ENCODE data around the gene RBM15.

RBM15 gene

GRCh38 chr1:110370827-110371226 lies 31.6 kb downstream of the RBM15 start:
- Histone ChIP-seq H3K4me3 (no peak overlapping the region), H3K27ac (no peak overlapping the region)
- TF ChIP-seq CTCF (IDR thresholded peaks at IDR 0.05): no peak
- no peak for DNase-seq (ENCODE audit: low spot score)

DNA sequence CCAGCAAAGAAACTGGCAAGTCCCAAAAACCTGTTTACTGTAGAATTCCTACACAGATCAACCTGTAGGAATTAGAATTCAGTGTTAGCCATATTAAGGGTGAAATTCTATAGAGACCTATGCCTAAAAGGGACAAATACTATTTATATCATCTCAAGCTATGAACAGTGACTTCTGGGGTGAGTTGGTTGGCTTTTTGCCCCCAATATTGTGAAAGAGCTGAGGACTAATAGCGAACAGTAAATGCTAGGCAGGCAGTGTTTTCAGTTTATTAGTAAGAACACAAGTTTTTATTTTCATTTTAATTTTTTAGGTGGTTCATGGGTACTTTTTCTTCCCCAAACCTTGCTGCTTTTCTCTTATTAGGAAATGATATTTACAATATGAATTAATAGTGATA lies 36.3 kb downstream of the RBM15 start:
- H3K27ac ChIP-seq: no peak overlapping the region
- no peak overlapping the region for H3K4me3 ChIP-seq
- DNase-seq (ENCODE audit: low spot score): no peak
- no peak for TF ChIP-seq CTCF (IDR thresholded peaks at IDR 0.05)

DNA sequence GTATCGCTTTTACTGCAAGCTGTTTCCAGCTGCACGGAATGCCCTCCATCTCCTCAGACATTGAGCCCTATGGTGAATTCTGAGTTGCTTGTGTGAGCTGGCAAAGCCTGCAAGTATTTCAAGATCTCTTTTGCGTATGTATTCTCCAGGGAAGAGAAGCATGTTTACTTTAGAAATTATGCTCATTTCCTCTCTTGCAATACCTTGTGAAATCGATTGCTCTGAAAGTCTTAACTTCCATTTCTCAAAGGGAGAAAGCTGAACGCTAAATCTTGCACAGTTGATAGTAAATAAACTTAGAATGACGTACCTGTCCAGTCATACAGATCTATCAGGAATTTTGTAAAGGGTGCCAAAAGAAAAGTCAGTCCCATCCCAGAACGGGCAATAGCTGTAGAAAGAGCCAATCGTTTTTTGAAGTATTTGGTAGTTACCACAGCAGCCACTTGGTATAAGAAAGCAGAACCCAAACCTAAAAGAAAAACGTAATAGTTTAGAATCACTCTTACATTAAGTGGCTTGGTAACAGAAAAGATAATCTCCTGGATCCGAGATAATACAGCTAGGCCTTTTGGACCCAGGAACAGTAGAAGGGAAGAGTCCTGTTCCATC lies 41.6 kb downstream of the RBM15 start:
- no peak for DNase-seq (ENCODE audit: low spot score)
- TF ChIP-seq CTCF (IDR thresholded peaks at IDR 0.05): no peak
- H3K27ac ChIP-seq: peak overlapping the region in 1 of 2 donors; percentile 25
- no peak overlapping the region for H3K4me3 ChIP-seq

DNA sequence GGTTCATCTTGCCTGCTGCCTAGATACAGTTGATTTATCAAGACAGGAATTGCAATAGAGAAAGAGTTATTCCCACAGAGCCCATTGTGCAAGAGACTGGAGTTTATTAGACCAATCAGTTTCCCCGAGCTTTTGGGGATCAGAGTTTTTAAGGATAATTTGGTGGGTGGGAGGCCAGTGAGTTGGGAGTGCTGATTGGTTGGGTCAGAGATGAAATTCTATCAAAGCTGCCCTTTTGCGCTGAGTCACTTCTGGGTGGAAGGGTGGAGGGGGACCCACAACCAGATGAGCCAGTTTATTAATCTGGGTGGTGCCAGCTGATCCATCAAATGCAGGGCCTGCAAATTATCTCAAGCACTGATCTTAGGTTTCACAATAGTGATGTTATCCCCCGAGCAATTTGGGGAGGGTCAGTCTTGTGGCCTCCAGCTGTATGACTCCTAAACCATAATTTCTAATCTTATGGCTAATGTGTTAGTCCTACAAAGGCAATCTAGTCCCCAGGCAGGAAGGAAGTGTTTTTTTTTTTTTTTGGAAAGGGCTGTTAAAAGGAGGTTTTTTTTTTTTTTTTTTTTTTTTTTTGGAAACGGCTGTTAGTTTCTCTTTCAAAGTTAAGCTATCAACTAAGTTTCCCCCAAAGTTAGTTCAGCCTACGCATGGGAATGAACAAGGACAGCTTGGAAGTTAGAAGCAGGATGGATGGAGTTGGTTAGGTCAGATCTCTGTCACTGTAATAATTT lies 44.2 kb downstream of the RBM15 start:
- DNase-seq (ENCODE audit: low spot score): no peak

GRCh38 chr1:110384581-110385321 lies 45.6 kb downstream of the RBM15 start:
- no peak for DNase-seq (ENCODE audit: low spot score)
- Histone ChIP-seq H3K27ac (no peak overlapping the region), H3K4me3 (no peak overlapping the region)
- no peak for TF ChIP-seq CTCF (IDR thresholded peaks at IDR 0.05)

More for the DNA sequence above, 44.2 kb downstream of the RBM15 start:
- H3K4me3 ChIP-seq: no peak overlapping the region
- no peak for TF ChIP-seq CTCF (IDR thresholded peaks at IDR 0.05)
- H3K27ac ChIP-seq: peak overlapping the region in 1 of 2 donors; percentile 59

GRCh38 chr1:110385369-110385768 lies 46.2 kb downstream of the RBM15 start:
- no peak overlapping the region for H3K27ac ChIP-seq
- TF ChIP-seq CTCF (IDR thresholded peaks at IDR 0.05): no peak

More at GRCh38 chr1:110385369-110385768, 46.2 kb downstream of the RBM15 start:
- DNase-seq (ENCODE audit: low spot score): no peak
- H3K4me3 ChIP-seq: no peak overlapping the region
